Liver (tissue), 3 donors: Measurements from ENCODE around the gene DIDO1.

Experiments used
- CTCF ChIP-seq: fragments of 150-350 bp; IDR thresholded peaks from 2 replicates; pipeline ENCODE4 v1.5.1; 2017; ENCODE audit warnings: improper control_type of control experiment, low read depth, low read length; ENCODE audit not compliant: missing input control
- FOXA2 ChIP-seq: IDR thresholded peaks from 2 replicates; pipeline ENCODE4 v1.6.1; 2016; ENCODE audit warnings: antibody characterized with exemption
- MAX ChIP-seq: IDR thresholded peaks from 2 replicates; pipeline ENCODE4 v1.6.1; 2016; ENCODE audit warnings: antibody characterized with exemption
- NR2F2 ChIP-seq: IDR thresholded peaks from 2 replicates; pipeline ENCODE4 v1.6.1; 2016; ENCODE audit warnings: antibody characterized with exemption
- RAD21 ChIP-seq, 2 donors: IDR thresholded peaks; 2 replicates each; pipeline ENCODE4 v1.6.1; 2016; ENCODE audit warnings: antibody characterized with exemption in 2 of 2, mild to moderate bottlenecking in 2 of 2
- REST ChIP-seq: IDR thresholded peaks from 2 replicates; pipeline ENCODE4 v1.6.1; 2016; ENCODE audit warnings: antibody characterized with exemption, mild to moderate bottlenecking
- YY1 ChIP-seq: IDR thresholded peaks from 2 replicates; pipeline ENCODE4 v1.6.1; 2016; ENCODE audit warnings: antibody characterized with exemption, mild to moderate bottlenecking
- ZBTB33 ChIP-seq: IDR thresholded peaks from 2 replicates; pipeline ENCODE4 v1.6.1; 2016; ENCODE audit warnings: antibody characterized with exemption
- TF ChIP-seq, protein P1 (sequence below): IDR thresholded peaks from 2 replicates; pipeline ENCODE4 v1.6.1; 2016; ENCODE audit warnings: antibody characterized with exemption
- donor health status: healthy.
- donor health status: healthy.

GRCh38 chr20:62906209-62906608 is 20.1 kb downstream of the DIDO1 start:
- TF ChIP-seq CTCF = no peak
- no peak for TF ChIP-seq NR2F2
- no peak for TF ChIP-seq FOXA2
- no peak for TF ChIP-seq ZBTB33
- TF ChIP-seq, protein P1, sequence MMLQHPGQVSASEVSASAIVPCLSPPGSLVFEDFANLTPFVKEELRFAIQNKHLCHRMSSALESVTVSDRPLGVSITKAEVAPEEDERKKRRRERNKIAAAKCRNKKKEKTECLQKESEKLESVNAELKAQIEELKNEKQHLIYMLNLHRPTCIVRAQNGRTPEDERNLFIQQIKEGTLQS = no peak
- TF ChIP-seq MAX = no peak
- TF ChIP-seq REST = no peak
- TF ChIP-seq RAD21 (IDR thresholded peaks at IDR 0.05) = no peak
- TF ChIP-seq YY1 = no peak
